Thoracic aorta (tissue), 2 donors: ENCODE measurements around the gene STT3B. TPM values are rescaled to one million over a fixed set of nuclear protein-coding genes. Genes with fewer than 3 reads are reported as not detected.

Experiments used
- ATAC-seq: fragments of 150-250 bp; one replicate; pipeline ENCODE4 v1.8.0; 2017; ENCODE audit warnings: low read depth; ENCODE audit not compliant: insufficient number of reproducible peaks, low FRiP score
- DNase-seq: peaks from one replicate; pipeline ENCODE4 v3.0.0-alpha.2; 2020; ENCODE audit warnings: low spot score
- H3K27ac ChIP-seq, 2 donors: fragments of 200-600 bp; sonication (generic); 1 replicate in 1 of 2; 2 replicates in 1 of 2; pipeline ENCODE4 v1.5.1; 2016; ENCODE audit warnings: mild to moderate bottlenecking in 2 of 2, moderate library complexity in 2 of 2
- H3K27me3 ChIP-seq: fragments of 200-600 bp; sonication (generic); replicated peaks from 2 replicates; pipeline ENCODE4 v1.6.0; 2016; ENCODE audit warnings: mild to moderate bottlenecking; ENCODE audit not compliant: insufficient read depth
- H3K36me3 ChIP-seq: fragments of 200-600 bp; sonication (generic); one replicate; pipeline ENCODE4 v1.5.1; 2016
- H3K4me1 ChIP-seq, 2 donors: fragments of 200-600 bp; sonication (generic); 1 replicate in 1 of 2; 2 replicates in 1 of 2; pipeline versions ENCODE4 v1.5.1 to v1.6.0; 2016; ENCODE audit warnings: low read depth in 2 of 2, mild to moderate bottlenecking in 1 of 2; ENCODE audit not compliant: control insufficient read depth in 1 of 2
- H3K4me3 ChIP-seq: fragments of 200-600 bp; sonication (generic); 2 replicates; pipeline ENCODE4 v1.5.1; 2016; ENCODE audit warnings: mild to moderate bottlenecking
- H3K9me3 ChIP-seq: fragments of 200-600 bp; sonication (generic); 2 replicates; pipeline ENCODE4 v1.5.1; 2016
- total RNA-seq, 2 donors: library from RNA; depleted of rRNA; stranded (reverse); fragments of >200 nt; gene quantifications; one replicate each; pipeline versions ENCODE4 v1.1.0 to v1.2.3, GENCODE V29; 2016
- TF ChIP-seq, protein P1 (sequence below): fragments of 200-600 bp; sonication (generic); IDR thresholded peaks from one replicate; pipeline ENCODE4 v1.5.1; 2019; ENCODE audit warnings: antibody characterized with exemption

The STT3B gene
- total RNA-seq, 2 donors from 2014 or later, result 99.0 to 126 TPM

- DNase-seq (no peak), ATAC-seq (no peak)
- Histone ChIP-seq H3K4me3 (no peak overlapping the region), H3K9me3 (no peaks in the 10 kb centered on the region), H3K27me3 (no peaks in the 10 kb centered on the region), H3K36me3 (peaks cover 8% of the 10 kb centered on the region), H3K4me1 (no peaks in the 10 kb centered on the region), H3K27ac (no peak overlapping the region)
- TF ChIP-seq, protein P1, sequence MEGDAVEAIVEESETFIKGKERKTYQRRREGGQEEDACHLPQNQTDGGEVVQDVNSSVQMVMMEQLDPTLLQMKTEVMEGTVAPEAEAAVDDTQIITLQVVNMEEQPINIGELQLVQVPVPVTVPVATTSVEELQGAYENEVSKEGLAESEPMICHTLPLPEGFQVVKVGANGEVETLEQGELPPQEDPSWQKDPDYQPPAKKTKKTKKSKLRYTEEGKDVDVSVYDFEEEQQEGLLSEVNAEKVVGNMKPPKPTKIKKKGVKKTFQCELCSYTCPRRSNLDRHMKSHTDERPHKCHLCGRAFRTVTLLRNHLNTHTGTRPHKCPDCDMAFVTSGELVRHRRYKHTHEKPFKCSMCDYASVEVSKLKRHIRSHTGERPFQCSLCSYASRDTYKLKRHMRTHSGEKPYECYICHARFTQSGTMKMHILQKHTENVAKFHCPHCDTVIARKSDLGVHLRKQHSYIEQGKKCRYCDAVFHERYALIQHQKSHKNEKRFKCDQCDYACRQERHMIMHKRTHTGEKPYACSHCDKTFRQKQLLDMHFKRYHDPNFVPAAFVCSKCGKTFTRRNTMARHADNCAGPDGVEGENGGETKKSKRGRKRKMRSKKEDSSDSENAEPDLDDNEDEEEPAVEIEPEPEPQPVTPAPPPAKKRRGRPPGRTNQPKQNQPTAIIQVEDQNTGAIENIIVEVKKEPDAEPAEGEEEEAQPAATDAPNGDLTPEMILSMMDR, result no peak
Measured at GRCh38 chr3:31670136-31670535, 137.4 kb downstream of the STT3B start.

DNA sequence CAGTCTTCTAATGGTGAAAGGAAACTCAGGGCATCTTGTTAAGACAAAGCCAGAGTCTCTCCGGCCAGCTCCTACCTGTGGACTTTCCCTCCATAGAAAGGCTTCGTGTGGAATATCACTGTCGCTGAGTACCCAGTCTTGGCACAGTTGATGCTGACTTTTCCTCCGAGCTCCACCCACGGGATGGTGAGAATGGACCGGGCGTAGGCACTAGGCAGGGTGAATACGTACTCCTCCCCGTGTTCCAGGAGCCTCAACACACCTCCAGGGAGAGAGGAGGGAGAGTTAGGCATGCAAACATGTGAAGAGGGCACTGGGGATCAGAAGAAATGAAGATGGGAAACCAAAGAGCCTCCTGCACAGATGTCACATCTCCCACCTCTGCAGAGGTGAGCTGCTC lies 138.0 kb downstream of the STT3B start:
- DNase-seq, result no peak
- Histone ChIP-seq H3K4me1 (no peaks in the 10 kb centered on the region), H3K36me3 (peaks cover 8% of the 10 kb centered on the region), H3K9me3 (no peaks in the 10 kb centered on the region), H3K27ac (no peak overlapping the region), H3K4me3 (no peak overlapping the region), H3K27me3 (no peaks in the 10 kb centered on the region)
- ATAC-seq, result no peak
- TF ChIP-seq, protein P1, result no peak

- Histone ChIP-seq H3K4me3 (no peak overlapping the region), H3K27ac (no peak overlapping the region), H3K36me3 (peaks cover 8% of the 10 kb centered on the region), H3K9me3 (no peaks in the 10 kb centered on the region), H3K27me3 (no peaks in the 10 kb centered on the region), H3K4me1 (no peaks in the 10 kb centered on the region)
- no peak for ATAC-seq
- DNase-seq, result no peak
- TF ChIP-seq, protein P1, result no peak
Measured at GRCh38 chr3:31671451-31671850, 138.7 kb downstream of the STT3B start.

DNA sequence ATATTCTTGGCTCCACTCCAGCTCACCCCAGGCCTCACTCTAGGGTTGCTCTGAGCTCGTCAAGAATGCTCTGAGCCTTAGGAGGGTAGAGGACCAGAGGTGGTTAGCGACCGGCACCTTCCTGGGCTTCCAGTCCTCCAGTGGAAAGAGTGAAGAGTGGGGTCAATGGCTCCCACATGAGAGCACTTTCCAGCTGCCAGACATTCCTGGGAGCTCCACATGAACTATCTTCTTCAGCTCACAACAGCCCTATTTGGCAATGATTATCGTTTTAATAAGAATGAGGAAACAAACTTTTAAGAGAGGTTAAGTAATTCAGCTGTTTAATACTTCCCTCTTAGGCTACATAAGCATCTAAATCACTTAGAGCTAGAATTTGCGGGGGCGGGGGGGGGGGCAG lies 139.3 kb downstream of the STT3B start:
- H3K27ac ChIP-seq, result no peak overlapping the region
- no peaks in the 10 kb centered on the region for H3K9me3 ChIP-seq
- H3K27me3 ChIP-seq, result no peaks in the 10 kb centered on the region
- no peak for DNase-seq
- peaks cover 8% of the 10 kb centered on the region for H3K36me3 ChIP-seq
- no peak for ATAC-seq
- H3K4me1 ChIP-seq, result no peaks in the 10 kb centered on the region
- no peak overlapping the region for H3K4me3 ChIP-seq
- TF ChIP-seq, protein P1, result no peak

DNA sequence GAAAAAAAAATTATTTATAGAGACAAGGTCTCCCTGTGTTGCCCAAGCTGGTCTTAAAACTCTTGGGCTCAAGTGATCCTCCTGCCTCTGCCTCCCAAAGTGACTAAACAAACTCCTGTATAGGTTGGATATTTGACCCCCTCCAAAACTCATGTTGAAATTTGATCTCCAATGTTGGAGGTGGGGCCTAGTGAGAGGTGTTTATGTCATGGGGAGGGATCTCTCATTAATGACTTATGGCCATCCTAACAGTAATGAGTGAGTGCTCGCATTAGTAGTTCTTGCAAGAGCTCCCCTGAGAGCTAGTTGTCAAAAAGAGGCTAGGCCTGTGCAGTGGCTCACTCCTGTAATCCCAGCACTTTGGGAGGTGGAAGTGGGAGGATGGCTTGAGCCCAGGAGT lies 141.2 kb downstream of the STT3B start:
- no peaks in the 10 kb centered on the region for H3K36me3 ChIP-seq
- no peaks in the 10 kb centered on the region for H3K4me1 ChIP-seq
- H3K4me3 ChIP-seq, result no peak overlapping the region
- no peak for DNase-seq
- H3K9me3 ChIP-seq, result no peaks in the 10 kb centered on the region
- TF ChIP-seq, protein P1, result no peak
- no peak overlapping the region for H3K27ac ChIP-seq
- no peak for ATAC-seq
- no peaks in the 10 kb centered on the region for H3K27me3 ChIP-seq
